H1 (cell line): ENCODE data around the gene RNF183. TPM values are rescaled to one million over a fixed set of nuclear protein-coding genes. Genes with fewer than 3 reads are reported as not detected.

ENCODE experiments used
- BRCA1 ChIP-seq: IDR thresholded peaks from 2 replicates; pipeline ENCODE4 v1.6.1; 2012; ENCODE audit warnings: low read depth, low read length, improper control_type of control experiment
- MAFK ChIP-seq: IDR thresholded peaks from 2 replicates; pipeline ENCODE4 v1.6.1; 2012; ENCODE audit warnings: low read depth, mild to moderate bottlenecking, improper control_type of control experiment, low read length
- RAD21 ChIP-seq, 2 experiments: IDR thresholded peaks in 1 of 2; conservative IDR thresholded peaks in 1 of 2; 2 replicates each; pipeline ENCODE4 v1.6.1; 2011; ENCODE audit warnings: low read depth in 2 of 2, low read length in 2 of 2, improper control_type of control experiment in 1 of 2, inconsistent platforms in 1 of 2, mild to moderate bottlenecking in 1 of 2, moderate library complexity in 1 of 2
- TCF12 ChIP-seq: IDR thresholded peaks from 2 replicates; pipeline ENCODE4 v1.6.1; 2011; ENCODE audit warnings: low read depth, mild to moderate bottlenecking, low read length
- YY1 ChIP-seq: IDR thresholded peaks from 2 replicates; pipeline ENCODE4 v1.6.1; 2011; ENCODE audit warnings: low read depth, mild to moderate bottlenecking, low read length
- polyA plus RNA-seq, 7 experiments: library from polyadenylated mRNA; depleted of rRNA in 3 of 7; stranded (reverse) in 5 of 7; unstranded in 2 of 7; fragments of >200 nt in 5 of 7; fragments of 200-250 nt in 2 of 7; gene quantifications; 1 replicate in 5 of 7; 2 replicates in 1 of 7; 4 replicates in 1 of 7; pipeline versions ENCODE4 v1.2.1 to v1.2.3, GENCODE V29; 2011 to 2013; ENCODE audit warnings: missing spikeins in 2 of 7, mixed read lengths in 2 of 7
- total RNA-seq: library from RNA; stranded (reverse); fragmentation: NEBNext Ultra II Directional; extraction: Animal tissue kit (Norgen Biotek cat#: 25700); gene quantifications from 2 replicates; pipeline ENCODE4 v1.2.1, GENCODE V29; 2021

The RNF183 gene
- total and polyA plus RNA-seq, 2 of the 8 experiments (the other 6 are each of a cell fraction or from before 2014, with no cell fraction given) = 0.15 TPM; not detected in 1

DNA sequence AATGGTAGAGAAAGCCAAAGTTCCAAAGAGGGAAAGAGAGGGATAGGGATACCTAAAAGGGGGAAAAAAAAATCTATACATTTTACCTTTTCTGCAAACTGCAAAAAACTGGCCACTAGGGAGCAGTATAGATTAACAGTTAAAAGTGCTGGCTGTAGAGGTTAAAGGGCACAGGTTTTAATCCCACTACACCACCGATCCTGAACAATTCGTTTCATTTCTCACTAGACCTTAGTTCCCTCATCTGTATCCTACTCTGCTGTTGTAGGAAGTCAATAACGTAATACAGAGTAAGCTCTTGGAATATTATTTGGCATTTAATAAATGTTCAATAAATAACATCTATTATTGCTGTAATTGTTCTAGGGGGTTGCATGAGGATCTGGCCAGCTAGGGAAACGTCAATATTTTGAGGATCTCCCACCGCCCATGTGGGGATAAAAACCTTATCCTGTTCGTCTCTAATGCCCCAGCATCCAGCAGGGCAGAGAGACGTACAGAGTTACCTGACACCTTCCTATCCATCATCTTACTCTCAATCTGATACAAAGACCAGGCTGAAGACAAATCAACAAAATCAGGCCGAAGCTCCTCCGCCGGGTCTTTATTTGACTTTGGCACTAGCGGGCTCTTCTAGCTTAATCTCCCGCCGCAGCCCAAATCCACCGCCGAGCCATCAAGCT is 28.6 kb downstream of the RNF183 start (continued):
- TF ChIP-seq BRCA1 = no peak
- TF ChIP-seq TCF12 = no peak
- TF ChIP-seq RAD21 (IDR thresholded peaks at IDR 0.05 in 1 of 2, conservative IDR thresholded peaks at IDR 0.05 in 1 of 2; ENCODE audit: low read depth in 2 of 2, low read length in 2 of 2) = peak; percentile 66 to 74
- no peak for TF ChIP-seq MAFK
- no peak for TF ChIP-seq YY1
- TF ChIP-seq, all 59 proteins: peak for 5
